AG04450 (cell line): Measurements from ENCODE around the gene MPV17L. TPM values are rescaled to one million over a fixed set of nuclear protein-coding genes. Genes with fewer than 3 reads are reported as not detected.
"Not testable (repeated sequence)": the region's sequence is repeated elsewhere in the genome, so short reads cannot be mapped to it uniquely, and the experiment has no call there.

Source experiments
- CTCF ChIA-PET: fragments of 300-600, 350-600 bp; formaldehyde crosslinking; extraction: SDS; loops from one replicate; lab custom pipeline; 2022; ENCODE audit warnings: antibody characterized with exemption, inconsistent platforms; lab: Charles Lee
- POLR2A ChIA-PET: fragments of 350-600 bp; formaldehyde crosslinking; extraction: SDS; loops from one replicate; lab custom pipeline; 2021; ENCODE audit warnings: antibody characterized with exemption, inconsistent platforms; lab: Yijun Ruan, JAX
- DNase-seq: peaks from one replicate; pipeline ENCODE4 v3.0.0-alpha.2; 2011; ENCODE audit warnings: low read depth, low spot score
- H3K27ac ChIP-seq: one replicate; pipeline ENCODE4 v1.5.1; 2012; ENCODE audit warnings: low read depth, low read length, control low read depth
- H3K27me3 ChIP-seq: one replicate; pipeline ENCODE4 v1.6.0; 2012; ENCODE audit warnings: low read length; ENCODE audit not compliant: control insufficient read depth, insufficient read depth
- H3K4me3 ChIP-seq: 2 replicates; pipeline ENCODE4 v1.5.1; 2011; ENCODE audit warnings: mild to moderate bottlenecking, low read depth, low read length, control low read depth
- H3K9me3 ChIP-seq: 2 replicates; pipeline ENCODE4 v1.5.1; 2012; ENCODE audit warnings: low read length; ENCODE audit not compliant: control insufficient read depth, insufficient read depth
- CTCF ChIP-seq: IDR thresholded peaks from 2 replicates; pipeline ENCODE4 v1.5.1; 2011; ENCODE audit warnings: low read depth, low read length, control low read depth, inconsistent platforms
- polyA plus RNA-seq: library from polyadenylated mRNA; depleted of rRNA; stranded (reverse); fragments of >200 nt; gene quantifications from 2 replicates; pipeline ENCODE4 v1.2.3, GENCODE V29; 2011

Gene MPV17L
- polyA plus RNA-seq, 1 experiment = 0.11 TPM

GRCh38 chr16:15417197-15417596 lies 21.6 kb downstream of the MPV17L start:
- CTCF ChIA-PET = no interaction called here
- POLR2A ChIA-PET = no interaction called here
- no peaks in the 10 kb centered on the region for H3K27me3 ChIP-seq
- H3K9me3 ChIP-seq = no peaks in the 10 kb centered on the region
- H3K4me3 ChIP-seq = no peak overlapping the region
- TF ChIP-seq CTCF = no peak
- no peak for DNase-seq
- no peak overlapping the region for H3K27ac ChIP-seq

DNA sequence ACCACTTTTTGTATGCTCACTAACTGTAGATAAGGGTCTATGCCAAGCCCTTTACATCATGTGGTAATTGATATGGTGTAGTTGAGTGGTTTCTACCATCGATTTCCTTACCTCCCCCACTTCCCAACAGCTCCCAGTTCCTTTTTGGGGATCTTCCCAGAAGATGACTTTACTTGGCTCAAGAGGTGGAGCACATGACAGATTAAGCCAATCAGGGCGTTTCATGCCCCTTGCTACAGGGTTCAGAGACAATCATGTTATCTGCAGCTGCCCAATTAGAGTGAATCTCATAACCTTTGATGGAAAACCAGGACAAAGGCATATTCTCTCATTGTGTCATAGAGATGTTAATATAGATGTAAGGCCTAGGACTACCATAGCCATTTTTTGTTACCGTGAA lies 22.7 kb downstream of the MPV17L start:
- ChIA-PET CTCF (no interaction called here), POLR2A (interaction anchor here (0.5 kb wide), 1 partner anchor 173 kb away, joined by 3 read pairs; no protein-coding TSS in a partner anchor)
- H3K4me3 ChIP-seq = no peak overlapping the region
- H3K27ac ChIP-seq = no peak overlapping the region
- TF ChIP-seq CTCF = no peak
- H3K27me3 ChIP-seq = no peaks in the 10 kb centered on the region
- H3K9me3 ChIP-seq = no peaks in the 10 kb centered on the region
- no peak for DNase-seq

- DNase-seq, H3K9me3 ChIP-seq, POLR2A ChIA-PET, H3K4me3 ChIP-seq, H3K27ac ChIP-seq, H3K27me3 ChIP-seq: not testable (repeated sequence)
- CTCF ChIA-PET = interaction anchor here (0.6 kb wide), 1 partner anchor 9 kb away, joined by 3 read pairs; no protein-coding TSS in a partner anchor
Measured at GRCh38 chr16:15421696-15422095, 26.1 kb downstream of the MPV17L start.

- ChIA-PET CTCF (no interaction called here), POLR2A (no interaction called here)
- Histone ChIP-seq H3K4me3 (no peak overlapping the region), H3K27ac (no peak overlapping the region), H3K9me3 (no peaks in the 10 kb centered on the region), H3K27me3 (peaks cover 6% of the 10 kb centered on the region)
- no peak for TF ChIP-seq CTCF
- no peak for DNase-seq
Measured at GRCh38 chr16:15422222-15422621, 26.7 kb downstream of the MPV17L start.

GRCh38 chr16:15425861-15426260 lies 30.3 kb downstream of the MPV17L start:
- DNase-seq = no peak
- POLR2A ChIA-PET = interaction anchor here (0.6 kb wide), 1 partner anchor 102 kb away, joined by 4 read pairs; no protein-coding TSS in a partner anchor
- no peaks in the 10 kb centered on the region for H3K9me3 ChIP-seq
- CTCF ChIA-PET = interaction anchor here (0.6 to 1.4 kb wide), 3 partner anchors 125 to 770 kb away, joined by 3 to 7 read pairs (median 5); partner anchors contain the start of gene MARF1
- no peak for TF ChIP-seq CTCF
- H3K27ac ChIP-seq = no peak overlapping the region
- no peak overlapping the region for H3K4me3 ChIP-seq
- H3K27me3 ChIP-seq = peaks cover 6% of the 10 kb centered on the region
